HEK293 (cell line): Measurements from ENCODE around the gene SMNDC1.

ENCODE experiments used
- CTCF ChIP-seq: fragments of 450-650 bp; formaldehyde crosslinking; IDR thresholded peaks from 2 replicates; pipeline ENCODE4 v1.5.1; 2016; ENCODE audit warnings: missing biosample characterization, missing genetic modification characterization
- HOXA7 ChIP-seq: sonication (generic); formaldehyde crosslinking; IDR thresholded peaks from 2 replicates; pipeline ENCODE4 v1.8.1; 2022; ENCODE audit warnings: missing genetic modification reagents, borderline replicate concordance
- ZBTB21 ChIP-seq: fragments of 450-650 bp; formaldehyde crosslinking; IDR thresholded peaks from 2 replicates; pipeline ENCODE4 v1.5.1; 2017; ENCODE audit warnings: missing biosample characterization, missing genetic modification characterization
- ZBTB7A ChIP-seq: fragments of 450-650 bp; formaldehyde crosslinking; IDR thresholded peaks from 2 replicates; pipeline ENCODE4 v1.5.1; 2016; ENCODE audit warnings: low read depth, missing biosample characterization, missing genetic modification characterization
- ZFP37 ChIP-seq: fragments of 450-650 bp; formaldehyde crosslinking; IDR thresholded peaks from 2 replicates; pipeline ENCODE4 v1.5.1; 2016; ENCODE audit warnings: missing biosample characterization, missing genetic modification characterization
- ZNF660 ChIP-seq: fragments of 450-650 bp; IDR thresholded peaks from 2 replicates; pipeline ENCODE4 v1.5.1; 2018; ENCODE audit warnings: missing biosample characterization, mild to moderate bottlenecking, missing genetic modification characterization

GRCh38 chr10:110279407-110279986 is 25.2 kb downstream of the SMNDC1 start:
- TF ChIP-seq ZFP37 (tag by site-specific recombination) (no peak), CTCF (tag by site-specific recombination) (peak; percentile 65; the same call in 1 of the 2 replicates), HOXA7 (CRISPR knock-in tag) (no peak), ZBTB7A (tag by site-specific recombination) (no peak), ZBTB21 (tag by site-specific recombination) (no peak), ZNF660 (tag by site-specific recombination) (peak; percentile 77; the same call in 1 of the 2 replicates)
